ENCODE results near the gene ZSCAN10. TPM values are rescaled to one million over a fixed set of nuclear protein-coding genes. Genes with fewer than 3 reads are reported as not detected.
A peak's percentile ranks its signal among the peaks of the same experiment; 100 is the strongest.

The ZSCAN10 gene
- total RNA-seq, 1 experiment from 2014 or later, result not detected

- no peaks in the 10 kb centered on the region for H3K9me3 ChIP-seq (ENCODE audit: low read length)
- DNase-seq, result no peak
- peak within 1 kb of the TSS; percentile 74 for H3K4me3 ChIP-seq (ENCODE audit: low read length)
- intact Hi-C loops (cut with micrococcal nuclease), result no loop called here
- no peaks in the 10 kb centered on the region for H3K79me2 ChIP-seq (ENCODE audit: low read length)
- no peaks in the 10 kb centered on the region for H3K4me1 ChIP-seq (ENCODE audit: insufficient read depth, low read length)
- H3K9ac ChIP-seq (ENCODE audit: low read length), result no peak within 1 kb of the TSS
- peak within 1 kb of the TSS; percentile 98 for H3K4me2 ChIP-seq (ENCODE audit: low read length)
- ChIA-PET CTCF (interaction anchor here (0.6 kb wide), 1 partner anchor 13 kb away, joined by 3 read pairs; no protein-coding TSS in a partner anchor), POLR2A (ENCODE audit: unreplicated experiment) (no interaction called here)
- H3K9me2 ChIP-seq (replicated peaks; ENCODE audit: low read length), result no peaks in the 10 kb centered on the region
- no peaks in the 10 kb centered on the region for H4K20me1 ChIP-seq (ENCODE audit: low read length)
- peaks cover 3% of the 10 kb centered on the region; the same call in 1 of the 2 replicates for H3K27me3 ChIP-seq (ENCODE audit: low read length)
- no peaks in the 10 kb centered on the region for H3F3A ChIP-seq (ENCODE audit: low read length, unreplicated experiment)
- peak within 1 kb of the TSS; percentile 92 for H2AFZ ChIP-seq (ENCODE audit: low read length)
- peak; percentile 51 for ATAC-seq
- H3K27ac ChIP-seq (ENCODE audit: low read length), result no peak within 1 kb of the TSS
- H3K36me3 ChIP-seq (ENCODE audit: low read depth, low read length), result no peaks in the 10 kb centered on the region
- TF ChIP-seq CTCF (conservative IDR thresholded peaks at IDR 0.05; ENCODE audit: low read depth, low read length) (no peak), EZH2 (IDR thresholded peaks at IDR 0.05; ENCODE audit: low read length, unreplicated experiment) (no peak), EZH2phosphoT487 (IDR thresholded peaks at IDR 0.05; ENCODE audit: borderline replicate concordance, low read length) (no peak)
- no TSS peak for BruUV-seq (replicated peaks)
Observed at GRCh38 chr16:3045758-3046640, 53.1 kb downstream of the ZSCAN10 start, which contains the start of gene MMP25. MMP25 (plus strand) TSS chr16:3046561; CDS start chr16:3046918, 357 bp downstream.

GRCh38 chr16:3044708-3045107 is 54.4 kb downstream of the ZSCAN10 start:
- no peaks in the 10 kb centered on the region for H3K9me3 ChIP-seq (ENCODE audit: low read length)
- 0 out of 2 replicates have a peak overlapping the region, but pooled peaks have one; percentile 98 for H3K4me2 ChIP-seq (ENCODE audit: low read length)
- TF ChIP-seq EZH2phosphoT487 (IDR thresholded peaks at IDR 0.05; ENCODE audit: borderline replicate concordance, low read length), result no peak
- no peak for TF ChIP-seq EZH2 (IDR thresholded peaks at IDR 0.05; ENCODE audit: low read length, unreplicated experiment)
- no peak for TF ChIP-seq CTCF (conservative IDR thresholded peaks at IDR 0.05; ENCODE audit: low read depth, low read length)
- H3F3A ChIP-seq (ENCODE audit: low read length, unreplicated experiment), result no peaks in the 10 kb centered on the region
- H3K9me2 ChIP-seq (replicated peaks; ENCODE audit: low read length), result no peaks in the 10 kb centered on the region
- no peaks in the 10 kb centered on the region for H3K36me3 ChIP-seq (ENCODE audit: low read depth, low read length)
- ChIA-PET POLR2A (ENCODE audit: unreplicated experiment) (no interaction called here), CTCF (no interaction called here)
- H3K27me3 ChIP-seq (ENCODE audit: low read length), result peaks cover 3% of the 10 kb centered on the region; the same call in 1 of the 2 replicates
- no peak overlapping the region for H3K9ac ChIP-seq (ENCODE audit: low read length)
- intact Hi-C loops (cut with micrococcal nuclease), result no loop called here
- no peak overlapping the region; the same call in 1 of the 2 replicates for H3K4me3 ChIP-seq (ENCODE audit: low read length)
- no peaks in the 10 kb centered on the region for H4K20me1 ChIP-seq (ENCODE audit: low read length)
- no peak for ATAC-seq
- no peak overlapping the region for H3K27ac ChIP-seq (ENCODE audit: low read length)
- H2AFZ ChIP-seq (ENCODE audit: low read length), result no peak overlapping the region
- BruUV-seq (replicated peaks), result no TSS peak
- DNase-seq, result no peak
- no peaks in the 10 kb centered on the region for H3K4me1 ChIP-seq (ENCODE audit: insufficient read depth, low read length)
- H3K79me2 ChIP-seq (ENCODE audit: low read length), result no peaks in the 10 kb centered on the region

- H4K20me1 ChIP-seq (ENCODE audit: low read length), result no peaks in the 10 kb centered on the region
- H2AFZ ChIP-seq (ENCODE audit: low read length), result no peak overlapping the region
- no peak for DNase-seq
- H3K9ac ChIP-seq (ENCODE audit: low read length), result no peak overlapping the region
- no peaks in the 10 kb centered on the region for H3K79me2 ChIP-seq (ENCODE audit: low read length)
- H3K27ac ChIP-seq (ENCODE audit: low read length), result no peak overlapping the region
- BruUV-seq (replicated peaks), result no TSS peak
- no peak for TF ChIP-seq EZH2phosphoT487 (IDR thresholded peaks at IDR 0.05; ENCODE audit: borderline replicate concordance, low read length)
- TF ChIP-seq CTCF (conservative IDR thresholded peaks at IDR 0.05; ENCODE audit: low read depth, low read length), result no peak
- TF ChIP-seq EZH2 (IDR thresholded peaks at IDR 0.05; ENCODE audit: low read length, unreplicated experiment), result no peak
- H3K4me3 ChIP-seq (ENCODE audit: low read length), result no peak overlapping the region
- H3K9me3 ChIP-seq (ENCODE audit: low read length), result no peaks in the 10 kb centered on the region
- CTCF ChIA-PET, result no interaction called here
- intact Hi-C loops (cut with micrococcal nuclease), result no loop called here
- no peaks in the 10 kb centered on the region for H3F3A ChIP-seq (ENCODE audit: low read length, unreplicated experiment)
- ATAC-seq, result no peak
- H3K36me3 ChIP-seq (ENCODE audit: low read depth, low read length), result no peaks in the 10 kb centered on the region
- POLR2A ChIA-PET (ENCODE audit: unreplicated experiment), result no interaction called here
- peaks cover 3% of the 10 kb centered on the region; the same call in 1 of the 2 replicates for H3K27me3 ChIP-seq (ENCODE audit: low read length)
- no peaks in the 10 kb centered on the region for H3K9me2 ChIP-seq (replicated peaks; ENCODE audit: low read length)
- no peaks in the 10 kb centered on the region for H3K4me1 ChIP-seq (ENCODE audit: insufficient read depth, low read length)
- no peak overlapping the region for H3K4me2 ChIP-seq (ENCODE audit: low read length)
Observed at GRCh38 chr16:3042376-3042775, 56.7 kb downstream of the ZSCAN10 start.

Measured in PC-3 (cell line).